Astrocyte (in vitro differentiated cells and primary cell): ENCODE results near the gene KIAA1328. TPM values are rescaled to one million over a fixed set of nuclear protein-coding genes. Genes with fewer than 3 reads are reported as not detected.
"Not testable (repeated sequence)": the region's sequence is repeated elsewhere in the genome, so short reads cannot be mapped to it uniquely, and the experiment has no call there.

Experiments used
- DNase-seq: peaks from one replicate; pipeline ENCODE4 v3.0.0-alpha.2; 2010; ENCODE audit warnings: low read depth
- FAIRE-seq: peaks from 2 replicates; lab custom pipeline; 2011; peaks lifted over from hg19 to GRCh38; lab: Jason Lieb, UNC
- H2AFZ ChIP-seq: 2 replicates; pipeline ENCODE4 v1.6.0; 2012; ENCODE audit warnings: low read depth, low read length, inconsistent platforms
- H3K27ac ChIP-seq: 2 replicates; pipeline ENCODE4 v1.5.1; 2011; ENCODE audit warnings: low read depth, low read length, inconsistent platforms
- H3K27me3 ChIP-seq: 2 replicates; pipeline ENCODE4 v1.6.0; 2011; ENCODE audit warnings: low read length, inconsistent platforms; ENCODE audit not compliant: insufficient read depth
- H3K36me3 ChIP-seq: 2 replicates; pipeline ENCODE4 v1.5.1; 2011; ENCODE audit warnings: low read length, inconsistent platforms; ENCODE audit not compliant: insufficient read depth
- H3K4me1 ChIP-seq: 2 replicates; pipeline ENCODE4 v1.5.1; 2011; ENCODE audit warnings: low read length, inconsistent platforms; ENCODE audit not compliant: insufficient read depth
- H3K4me2 ChIP-seq: 2 replicates; pipeline ENCODE4 v1.6.0; 2012; ENCODE audit warnings: low read length, inconsistent platforms
- H3K4me3 ChIP-seq: 2 replicates; pipeline ENCODE4 v1.5.1; 2011; ENCODE audit warnings: low read depth, mild to moderate bottlenecking, low read length, inconsistent platforms; ENCODE audit not compliant: insufficient read depth
- H3K79me2 ChIP-seq: 2 replicates; pipeline ENCODE4 v1.6.0; 2012; ENCODE audit warnings: mild to moderate bottlenecking, low read length, inconsistent platforms; ENCODE audit not compliant: insufficient read depth
- H3K9ac ChIP-seq: 2 replicates; pipeline ENCODE4 v1.6.0; 2012; ENCODE audit warnings: mild to moderate bottlenecking, low read length, inconsistent platforms
- H3K9me3 ChIP-seq: 2 replicates; pipeline ENCODE4 v1.5.1; 2012; ENCODE audit warnings: low read depth, mild to moderate bottlenecking, low read length, inconsistent platforms; ENCODE audit not compliant: insufficient read depth
- H4K20me1 ChIP-seq: 2 replicates; pipeline ENCODE4 v1.6.0; 2012; ENCODE audit warnings: low read length, inconsistent platforms; ENCODE audit not compliant: insufficient read depth
- H3K27ac Mint-ChIP-seq: one replicate; pipeline ENCODE4 v1.8.0; 2021; ENCODE audit warnings: mild to moderate bottlenecking, mixed read lengths; ENCODE audit not compliant: unreplicated experiment
- H3K27me3 Mint-ChIP-seq: one replicate; pipeline ENCODE4 v1.8.0; 2021; ENCODE audit warnings: low read depth, mixed read lengths; ENCODE audit not compliant: unreplicated experiment
- H3K36me3 Mint-ChIP-seq: one replicate; pipeline ENCODE4 v1.8.0; 2021; ENCODE audit warnings: low read depth, mixed read lengths; ENCODE audit not compliant: unreplicated experiment
- H3K4me1 Mint-ChIP-seq: one replicate; pipeline ENCODE4 v1.8.0; 2021; ENCODE audit warnings: low read depth, mixed read lengths; ENCODE audit not compliant: unreplicated experiment
- H3K4me3 Mint-ChIP-seq: one replicate; pipeline ENCODE4 v1.8.0; 2021; ENCODE audit warnings: mild to moderate bottlenecking, moderate library complexity, mixed read lengths; ENCODE audit not compliant: unreplicated experiment
- H3K9me3 Mint-ChIP-seq: one replicate; pipeline ENCODE4 v1.8.0; 2021; ENCODE audit warnings: mild to moderate bottlenecking, mixed read lengths; ENCODE audit not compliant: unreplicated experiment
- EZH2 ChIP-seq: IDR thresholded peaks from 2 replicates; pipeline ENCODE4 v1.6.1; 2012; ENCODE audit warnings: mild to moderate bottlenecking, low read length, inconsistent platforms; ENCODE audit not compliant: insufficient read depth
- total RNA-seq: library from RNA; stranded (reverse); gene quantifications from 2 replicates; pipeline ENCODE4 v1.2.1, GENCODE V29; 2021
- TF ChIP-seq, protein P1 (sequence below): IDR thresholded peaks from 2 replicates; pipeline ENCODE4 v1.5.1; 2011; ENCODE audit warnings: low read depth, mild to moderate bottlenecking, inconsistent platforms, low read length, moderate library complexity; ENCODE audit not compliant: insufficient read depth

The KIAA1328 gene
- total RNA-seq, 1 donor from 2014 or later = 3.7 TPM

DNA sequence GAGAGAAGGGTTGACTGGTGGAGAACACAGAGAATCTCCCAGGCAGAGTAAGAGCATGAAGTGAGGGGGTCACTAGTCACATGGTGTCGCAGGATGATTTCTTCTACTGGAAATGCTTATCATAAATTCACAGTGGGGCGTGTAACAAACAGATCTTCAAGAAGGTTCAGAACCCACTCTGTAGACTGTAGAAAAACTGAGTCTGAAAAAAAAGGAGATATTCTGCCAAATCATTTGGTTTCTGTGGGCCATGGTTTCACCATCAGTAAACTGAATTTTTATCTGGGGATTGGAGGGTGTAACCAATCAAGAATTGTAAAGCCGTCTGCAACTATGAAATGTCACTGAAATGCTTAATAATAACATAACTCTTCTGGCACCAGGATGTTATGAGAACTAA lies 15.1 kb upstream of the KIAA1328 start:
- no peak overlapping the region for H3K27ac Mint-ChIP-seq
- no peak overlapping the region for H3K4me3 Mint-ChIP-seq

DNA sequence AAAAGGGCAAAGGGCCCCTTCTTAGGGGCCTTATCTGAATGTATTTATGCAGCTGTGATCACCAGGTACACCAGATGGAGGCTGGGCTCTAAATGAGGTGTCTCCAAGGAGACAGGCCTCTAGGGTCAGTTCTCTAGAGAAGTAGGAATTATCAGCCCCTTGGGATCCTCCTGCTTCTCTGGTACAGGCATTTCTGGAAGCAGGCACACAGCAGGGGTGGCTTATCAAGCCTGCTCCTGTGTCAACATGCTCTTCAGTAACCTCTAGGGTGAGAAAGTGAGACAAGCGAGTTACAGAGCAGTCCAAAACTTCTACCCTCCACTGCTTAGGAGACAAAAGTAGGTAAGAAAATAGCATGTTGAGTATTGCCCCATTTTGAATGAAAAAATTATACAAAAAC lies 13.9 kb upstream of the KIAA1328 start:
- H3K9me3 ChIP-seq = no peaks in the 10 kb centered on the region
- H3K27ac Mint-ChIP-seq = no peak overlapping the region
- no peaks in the 10 kb centered on the region for H3K9me3 Mint-ChIP-seq
- H3K79me2 ChIP-seq = no peaks in the 10 kb centered on the region
- H3K4me3 ChIP-seq = no peak overlapping the region
- no peaks in the 10 kb centered on the region for H3K27me3 ChIP-seq
- H3K27me3 Mint-ChIP-seq = no peaks in the 10 kb centered on the region
- H2AFZ ChIP-seq = no peak overlapping the region
- H3K9ac ChIP-seq = no peak overlapping the region
- H3K27ac ChIP-seq = no peak overlapping the region
- H4K20me1 ChIP-seq = peaks cover 7% of the 10 kb centered on the region
- TF ChIP-seq EZH2 = no peak
- TF ChIP-seq, protein P1, sequence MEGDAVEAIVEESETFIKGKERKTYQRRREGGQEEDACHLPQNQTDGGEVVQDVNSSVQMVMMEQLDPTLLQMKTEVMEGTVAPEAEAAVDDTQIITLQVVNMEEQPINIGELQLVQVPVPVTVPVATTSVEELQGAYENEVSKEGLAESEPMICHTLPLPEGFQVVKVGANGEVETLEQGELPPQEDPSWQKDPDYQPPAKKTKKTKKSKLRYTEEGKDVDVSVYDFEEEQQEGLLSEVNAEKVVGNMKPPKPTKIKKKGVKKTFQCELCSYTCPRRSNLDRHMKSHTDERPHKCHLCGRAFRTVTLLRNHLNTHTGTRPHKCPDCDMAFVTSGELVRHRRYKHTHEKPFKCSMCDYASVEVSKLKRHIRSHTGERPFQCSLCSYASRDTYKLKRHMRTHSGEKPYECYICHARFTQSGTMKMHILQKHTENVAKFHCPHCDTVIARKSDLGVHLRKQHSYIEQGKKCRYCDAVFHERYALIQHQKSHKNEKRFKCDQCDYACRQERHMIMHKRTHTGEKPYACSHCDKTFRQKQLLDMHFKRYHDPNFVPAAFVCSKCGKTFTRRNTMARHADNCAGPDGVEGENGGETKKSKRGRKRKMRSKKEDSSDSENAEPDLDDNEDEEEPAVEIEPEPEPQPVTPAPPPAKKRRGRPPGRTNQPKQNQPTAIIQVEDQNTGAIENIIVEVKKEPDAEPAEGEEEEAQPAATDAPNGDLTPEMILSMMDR = no peak
- H3K4me2 ChIP-seq = no peak overlapping the region
- H3K4me3 Mint-ChIP-seq = no peak overlapping the region
- H3K4me1 Mint-ChIP-seq = peaks cover 2% of the 10 kb centered on the region
- FAIRE-seq = no peak
- peaks cover 27% of the 10 kb centered on the region for H3K36me3 Mint-ChIP-seq
- H3K36me3 ChIP-seq = peaks cover 6% of the 10 kb centered on the region
- no peak for DNase-seq
- H3K4me1 ChIP-seq = no peaks in the 10 kb centered on the region

More for the DNA sequence above, 15.1 kb upstream of the KIAA1328 start:
- peaks cover 21% of the 10 kb centered on the region for H3K36me3 Mint-ChIP-seq
- peaks cover 7% of the 10 kb centered on the region for H4K20me1 ChIP-seq
- peaks cover 6% of the 10 kb centered on the region for H3K4me1 ChIP-seq
- H3K27ac ChIP-seq = no peak overlapping the region
- H3K9ac ChIP-seq = no peak overlapping the region
- H3K36me3 ChIP-seq = peaks cover 6% of the 10 kb centered on the region
- FAIRE-seq = no peak
- TF ChIP-seq, protein P1 = no peak
- TF ChIP-seq EZH2 = no peak
- H3K27me3 ChIP-seq = no peaks in the 10 kb centered on the region
- H3K9me3 Mint-ChIP-seq = no peaks in the 10 kb centered on the region
- H3K9me3 ChIP-seq = no peaks in the 10 kb centered on the region
- peaks cover 7% of the 10 kb centered on the region for H3K4me1 Mint-ChIP-seq
- H3K4me2 ChIP-seq = no peak overlapping the region
- no peak overlapping the region for H3K4me3 ChIP-seq
- no peak overlapping the region for H2AFZ ChIP-seq
- H3K27me3 Mint-ChIP-seq = no peaks in the 10 kb centered on the region
- H3K79me2 ChIP-seq = no peaks in the 10 kb centered on the region
- DNase-seq = no peak

DNA sequence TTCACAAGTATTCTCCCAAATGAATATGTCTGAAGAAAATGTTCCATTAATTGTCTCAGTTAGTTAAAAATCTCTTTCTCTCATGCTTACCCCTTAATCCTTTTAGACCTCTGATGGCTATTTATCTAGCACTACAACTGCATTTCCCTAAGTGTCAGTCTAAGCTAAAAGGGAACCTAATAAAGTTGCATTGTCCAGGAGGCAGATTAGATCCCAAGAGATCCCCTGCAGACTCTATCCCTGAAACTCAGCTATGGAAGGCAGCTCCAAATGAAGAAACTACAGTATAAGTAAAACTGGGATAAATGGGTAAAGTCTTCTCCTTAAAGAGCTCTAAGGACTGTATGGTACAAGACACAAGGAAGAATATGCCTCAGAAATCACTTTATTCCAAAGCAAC lies 12.8 kb upstream of the KIAA1328 start:
- H3K27ac Mint-ChIP-seq, H3K27ac ChIP-seq, FAIRE-seq, H3K9ac ChIP-seq, DNase-seq, H3K27me3 Mint-ChIP-seq, H3K4me1 Mint-ChIP-seq, H3K79me2 ChIP-seq, H3K4me2 ChIP-seq, H2AFZ ChIP-seq, H3K9me3 Mint-ChIP-seq, H3K9me3 ChIP-seq, H4K20me1 ChIP-seq, H3K27me3 ChIP-seq, H3K4me3 Mint-ChIP-seq, H3K4me1 ChIP-seq, H3K36me3 ChIP-seq, H3K4me3 ChIP-seq: not testable (repeated sequence)
- H3K36me3 Mint-ChIP-seq = peaks cover 27% of the 10 kb centered on the region
